ENCODE results near the gene CRLF3. TPM values are rescaled to one million over a fixed set of nuclear protein-coding genes. Genes with fewer than 3 reads are reported as not detected.
A peak's percentile ranks its signal among the peaks of the same experiment; 100 is the strongest.

Gene CRLF3
- total and polyA plus RNA-seq, 12 donors, result 3.1 to 18.0 (median 6.8) TPM

- no peaks in the 10 kb centered on the region for H3K9me3 ChIP-seq (replicated peaks in 1 of 3)
- no peaks in the 10 kb centered on the region for H3K27me3 ChIP-seq
- no peak overlapping the region for H3K4me3 ChIP-seq
- peaks cover 0 to 21% of the 10 kb centered on the region in 2 donors for H3K36me3 ChIP-seq (replicated peaks in 1 of 2)
- intact Hi-C loops (cut with DNase I), result no loop called here
- 80 to 90% (median 89%) methylated on average over 2 of the region's 2 CpGs for WGBS, 4 donors
- DNase-seq, result no peak
- H3K27ac ChIP-seq, result no peak overlapping the region
- H3K4me1 ChIP-seq (replicated peaks in 1 of 2), result no peaks in the 10 kb centered on the region
- TF ChIP-seq POLR2A (IDR thresholded peaks at IDR 0.05), result no peak
- TF ChIP-seq, protein P1, sequence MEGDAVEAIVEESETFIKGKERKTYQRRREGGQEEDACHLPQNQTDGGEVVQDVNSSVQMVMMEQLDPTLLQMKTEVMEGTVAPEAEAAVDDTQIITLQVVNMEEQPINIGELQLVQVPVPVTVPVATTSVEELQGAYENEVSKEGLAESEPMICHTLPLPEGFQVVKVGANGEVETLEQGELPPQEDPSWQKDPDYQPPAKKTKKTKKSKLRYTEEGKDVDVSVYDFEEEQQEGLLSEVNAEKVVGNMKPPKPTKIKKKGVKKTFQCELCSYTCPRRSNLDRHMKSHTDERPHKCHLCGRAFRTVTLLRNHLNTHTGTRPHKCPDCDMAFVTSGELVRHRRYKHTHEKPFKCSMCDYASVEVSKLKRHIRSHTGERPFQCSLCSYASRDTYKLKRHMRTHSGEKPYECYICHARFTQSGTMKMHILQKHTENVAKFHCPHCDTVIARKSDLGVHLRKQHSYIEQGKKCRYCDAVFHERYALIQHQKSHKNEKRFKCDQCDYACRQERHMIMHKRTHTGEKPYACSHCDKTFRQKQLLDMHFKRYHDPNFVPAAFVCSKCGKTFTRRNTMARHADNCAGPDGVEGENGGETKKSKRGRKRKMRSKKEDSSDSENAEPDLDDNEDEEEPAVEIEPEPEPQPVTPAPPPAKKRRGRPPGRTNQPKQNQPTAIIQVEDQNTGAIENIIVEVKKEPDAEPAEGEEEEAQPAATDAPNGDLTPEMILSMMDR (IDR thresholded peaks at IDR 0.05), result no peak
Measured at GRCh38 chr17:30805944-30806456, 18.5 kb downstream of the CRLF3 start.

DNA sequence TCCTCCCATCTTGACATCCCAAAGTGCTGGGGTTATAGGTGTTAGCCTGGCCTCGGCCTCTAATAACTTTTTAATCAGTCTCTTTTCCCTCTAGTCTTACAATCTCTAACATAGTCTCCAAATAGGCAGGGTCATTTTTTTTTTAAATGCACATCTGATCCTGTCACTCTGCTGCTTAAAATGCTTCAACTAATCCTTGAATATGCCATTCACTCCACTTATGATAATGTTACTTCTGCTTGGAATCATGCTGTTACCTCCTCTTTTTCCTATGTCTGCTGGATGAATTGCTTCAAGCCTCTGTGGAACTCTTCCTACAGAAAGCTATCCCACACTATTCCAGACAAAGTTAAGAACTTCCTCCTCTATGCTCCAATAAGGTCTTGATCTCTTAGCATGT is 22.8 kb downstream of the CRLF3 start:
- no peak for DNase-seq
- TF ChIP-seq, protein P1 (IDR thresholded peaks at IDR 0.05), result no peak
- TF ChIP-seq POLR2A (IDR thresholded peaks at IDR 0.05), result no peak
- no peaks in the 10 kb centered on the region for H3K9me3 ChIP-seq (replicated peaks in 1 of 3)
- intact Hi-C loops (cut with DNase I), result no loop called here
- peaks cover 0 to 25% of the 10 kb centered on the region in 2 donors for H3K36me3 ChIP-seq (replicated peaks in 1 of 2)
- no peaks in the 10 kb centered on the region for H3K27me3 ChIP-seq
- H3K4me3 ChIP-seq, result no peak overlapping the region
- H3K4me1 ChIP-seq (replicated peaks in 1 of 2), result no peaks in the 10 kb centered on the region
- no peak overlapping the region for H3K27ac ChIP-seq
- WGBS, 4 donors, result 95 to 100% (median 98%) methylated on average over 1 of the region's 1 CpG

- H3K4me3 ChIP-seq, result no peak overlapping the region
- H3K36me3 ChIP-seq (replicated peaks in 1 of 2), result peaks cover 0 to 50% of the 10 kb centered on the region in 2 donors
- no peaks in the 10 kb centered on the region for H3K27me3 ChIP-seq
- WGBS, 4 donors, result 86 to 96% (median 93%) methylated on average over 4 of the region's 4 CpGs
- no peak overlapping the region for H3K27ac ChIP-seq
- no peak for DNase-seq
- TF ChIP-seq POLR2A (IDR thresholded peaks at IDR 0.05), result no peak
- intact Hi-C loops (cut with DNase I), result no loop called here
- H3K4me1 ChIP-seq (replicated peaks in 1 of 2), result no peaks in the 10 kb centered on the region
- H3K9me3 ChIP-seq (replicated peaks in 1 of 3), result no peaks in the 10 kb centered on the region
Measured at GRCh38 chr17:30796016-30796415, 28.5 kb downstream of the CRLF3 start.

GRCh38 chr17:30794372-30794771 is 30.1 kb downstream of the CRLF3 start:
- DNase-seq, result peak in 1 of 7 donors; percentile 43
- Histone ChIP-seq H3K27me3 (no peaks in the 10 kb centered on the region), H3K27ac (no peak overlapping the region), H3K36me3 (replicated peaks in 1 of 2) (peaks cover 0 to 55% of the 10 kb centered on the region in 2 donors), H3K4me1 (replicated peaks in 1 of 2) (no peaks in the 10 kb centered on the region), H3K4me3 (no peak overlapping the region), H3K9me3 (replicated peaks in 1 of 3) (no peaks in the 10 kb centered on the region)
- intact Hi-C loops (cut with DNase I), result no loop called here
- whole genome bisulfite sequencing, 4 donors, result 93 to 99% (median 95%) methylated on average over 5 of the region's 5 CpGs
- TF ChIP-seq, protein P1 (IDR thresholded peaks at IDR 0.05), result no peak
- TF ChIP-seq POLR2A (IDR thresholded peaks at IDR 0.05), result no peak

DNA sequence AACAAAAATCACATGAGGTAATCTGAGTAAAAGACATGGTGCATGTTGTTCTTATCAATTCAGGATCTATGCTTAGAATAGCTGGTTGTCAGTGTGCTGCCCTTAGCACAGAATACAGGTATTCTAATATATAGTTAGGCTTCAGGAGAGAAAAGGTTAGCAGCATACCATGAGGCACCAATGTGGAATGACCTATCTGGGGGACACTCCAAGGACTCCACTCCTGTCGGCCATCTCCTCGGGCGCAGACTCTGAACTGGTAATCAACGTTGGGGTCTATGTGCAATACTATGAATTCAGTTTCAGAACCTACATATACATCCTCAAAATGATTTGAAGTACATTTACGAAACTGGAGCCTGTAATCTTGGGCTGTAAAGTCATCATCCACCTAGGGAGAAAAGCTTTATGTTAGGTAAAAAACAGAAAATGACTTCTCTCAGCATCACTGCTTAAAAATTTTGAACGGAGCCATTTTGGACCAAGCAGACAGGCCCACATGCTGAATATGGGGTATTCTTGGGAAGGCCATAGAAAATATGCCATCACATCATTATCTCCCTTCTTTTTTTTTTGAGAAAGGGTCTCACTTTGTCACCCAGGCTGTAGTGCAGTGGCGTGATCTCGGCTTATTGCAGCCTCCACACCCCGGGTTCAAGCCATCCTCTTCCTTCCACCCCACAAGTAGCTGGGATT is 31.1 kb downstream of the CRLF3 start:
- Histone ChIP-seq H3K27ac (no peak overlapping the region), H3K4me1 (replicated peaks in 1 of 2) (no peaks in the 10 kb centered on the region), H3K9me3 (replicated peaks in 1 of 3) (no peaks in the 10 kb centered on the region), H3K4me3 (no peak overlapping the region), H3K36me3 (replicated peaks in 1 of 2) (peaks cover 0 to 55% of the 10 kb centered on the region in 2 donors), H3K27me3 (no peaks in the 10 kb centered on the region)
- 90 to 91% (median 90%) methylated on average over 9 of the region's 9 CpGs for WGBS, 4 donors
- DNase-seq, result no peak
- intact Hi-C loops (cut with DNase I), result no loop called here
- no peak for TF ChIP-seq POLR2A (IDR thresholded peaks at IDR 0.05)
- TF ChIP-seq, protein P1 (IDR thresholded peaks at IDR 0.05), result no peak

Measured in adrenal gland (tissue), 12 donors.